Natural killer cell (primary cell): ENCODE results near the gene CTIF. TPM values are rescaled to one million over a fixed set of nuclear protein-coding genes. Genes with fewer than 3 reads are reported as not detected.

Source experiments
- ATAC-seq, 3 donors: fragments of 150-1000 bp in 2 of 3; fragments of 200-7000 bp in 1 of 3; cut with Tn5 transposase; 1 replicate in 1 of 3; 2 replicates in 2 of 3; pipeline ENCODE4 v1.10.0; 2021; ENCODE audit warnings: mild to moderate bottlenecking in 2 of 3, moderate library complexity in 2 of 3
- DNase-seq, 2 donors: peaks; one replicate each; pipeline versions ENCODE4 v3.0.0 to v3.0.0-alpha.2; 2013 to 2021; ENCODE audit warnings: mixed read lengths in 1 of 2
- H3K27ac ChIP-seq: one replicate; pipeline ENCODE4 v1.5.1; 2013; ENCODE audit warnings: mild to moderate bottlenecking, low read length
- H3K27me3 ChIP-seq: one replicate; pipeline ENCODE4 v1.6.1; 2013; ENCODE audit warnings: low read length; ENCODE audit not compliant: control insufficient read depth, insufficient read depth
- H3K36me3 ChIP-seq: one replicate; pipeline ENCODE4 v1.6.1; 2013; ENCODE audit warnings: low read length; ENCODE audit not compliant: control insufficient read depth, insufficient read depth
- H3K4me1 ChIP-seq: one replicate; pipeline ENCODE4 v1.6.1; 2013; ENCODE audit warnings: low read length; ENCODE audit not compliant: control insufficient read depth, insufficient read depth
- H3K4me3 ChIP-seq: one replicate; pipeline ENCODE4 v1.5.1; 2013; ENCODE audit warnings: low read length
- H3K9me3 ChIP-seq: one replicate; pipeline ENCODE4 v1.6.1; 2013; ENCODE audit warnings: low read length; ENCODE audit not compliant: control insufficient read depth, insufficient read depth
- H3K27ac Mint-ChIP-seq, 2 donors: one replicate each; pipeline ENCODE4 v1.8.0; 2022; ENCODE audit warnings: mild to moderate bottlenecking in 2 of 2, mixed read lengths in 2 of 2, moderate library complexity in 1 of 2
- H3K27me3 Mint-ChIP-seq, 2 donors: one replicate each; pipeline ENCODE4 v1.8.0; 2022; ENCODE audit warnings: low read depth in 2 of 2, mixed read lengths in 2 of 2
- H3K36me3 Mint-ChIP-seq: one replicate; pipeline ENCODE4 v1.8.0; 2022; ENCODE audit warnings: mixed read lengths
- H3K4me1 Mint-ChIP-seq, 2 donors: one replicate each; pipeline ENCODE4 v1.8.0; 2022; ENCODE audit warnings: mixed read lengths in 2 of 2
- H3K4me3 Mint-ChIP-seq: one replicate; pipeline ENCODE4 v1.8.0; 2022; ENCODE audit warnings: mild to moderate bottlenecking, moderate library complexity, mixed read lengths
- H3K9me3 Mint-ChIP-seq, 2 donors: one replicate each; pipeline ENCODE4 v1.8.0; 2022; ENCODE audit warnings: mixed read lengths in 2 of 2
- CTCF ChIP-seq: fragments of 200-600 bp; IDR thresholded peaks from one replicate; pipeline ENCODE4 v1.8.0; 2022; ENCODE audit warnings: antibody characterized with exemption
- WGBS: methylation state at CpG from one replicate; pipeline ENCODE4 v1.1.7; 2013; ENCODE audit warnings: missing lambda C conversion rate; ENCODE audit not compliant: insufficient coverage; 5-methylcytosine and 5-hydroxymethylcytosine counted together
- intact Hi-C: fragments of 100-400 bp; cut with micrococcal nuclease; formaldehyde crosslinking; loops from one replicate; pipeline ENCODE4 v1.14.2; 2022
- total RNA-seq, 4 donors: library from RNA; stranded (reverse); fragments of 120-200 nt in 1 of 4; gene quantifications; one replicate each; pipeline versions ENCODE4 v1.2.3 to v1.2.4, GENCODE V29; 2013 to 2022

CTIF gene
- total RNA-seq, 3 donors from 2014 or later (not counting 1 experiment from before 2014, with no cell fraction given): 6.9 to 10.2 (median 8.2) TPM

- no peak for TF ChIP-seq CTCF
- Mint-ChIP-seq H3K4me1 (no peaks in the 10 kb centered on the region), H3K27ac (no peak overlapping the region), H3K4me3 (no peak overlapping the region), H3K27me3 (no peaks in the 10 kb centered on the region), H3K36me3 (no peaks in the 10 kb centered on the region), H3K9me3 (no peaks in the 10 kb centered on the region)
- intact Hi-C loops: no loop called here
- ATAC-seq: no peak
- no peak for DNase-seq
- Histone ChIP-seq H3K4me3 (no peak overlapping the region), H3K36me3 (no peaks in the 10 kb centered on the region), H3K4me1 (no peaks in the 10 kb centered on the region), H3K9me3 (no peaks in the 10 kb centered on the region), H3K27ac (no peak overlapping the region), H3K27me3 (no peaks in the 10 kb centered on the region)
- 87% methylated on average over 14 of the region's 15 CpGs for WGBS
These were observed 75.0 kb downstream of the CTIF start for GRCh38 chr18:48613589-48614404.

DNA sequence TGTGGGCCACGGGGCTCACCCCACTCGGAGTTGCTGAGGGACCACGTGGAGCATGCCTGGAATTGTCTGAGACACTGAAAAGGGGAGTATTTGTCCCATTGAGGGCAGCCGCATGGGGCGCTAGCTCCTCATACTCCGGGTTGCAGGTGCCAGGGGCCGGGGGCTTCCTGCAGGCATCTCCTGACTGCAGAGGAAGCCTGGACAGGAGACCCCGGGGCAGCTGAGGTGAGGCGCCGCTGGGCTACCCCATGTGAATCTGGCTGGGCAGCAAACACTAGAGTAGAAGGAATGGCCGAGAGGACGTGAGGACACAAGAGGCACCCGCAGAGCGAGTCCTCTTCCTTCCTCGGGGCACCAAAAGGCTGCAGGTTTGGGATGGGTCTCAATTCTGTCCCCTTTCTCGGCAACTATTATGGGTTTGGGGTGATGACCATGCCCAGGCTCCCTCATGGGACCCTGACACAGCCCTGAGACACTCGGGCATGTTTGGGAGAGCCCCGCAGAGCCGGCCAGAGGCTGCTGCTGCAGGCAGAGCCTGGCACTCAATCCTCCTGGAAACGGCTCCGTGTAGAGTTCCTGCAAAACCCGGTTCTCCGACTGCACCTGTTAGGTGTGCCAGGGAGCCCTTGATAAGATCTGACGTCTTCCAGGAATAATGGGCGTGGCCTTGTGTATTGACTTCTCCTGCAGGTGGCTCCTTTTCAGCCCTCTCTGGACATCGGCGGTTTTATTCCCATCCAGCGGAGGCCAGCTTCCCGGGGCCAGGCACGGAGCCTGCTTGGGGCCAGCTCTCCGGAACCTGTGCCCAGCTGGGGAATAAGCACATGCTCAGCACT, 77.0 kb downstream of the CTIF start:
- WGBS: 92% methylated on average over 31 of the region's 31 CpGs
- DNase-seq (no peak), ATAC-seq (no peak)
- Mint-ChIP-seq H3K4me3 (no peak overlapping the region), H3K27ac (no peak overlapping the region), H3K9me3 (no peaks in the 10 kb centered on the region), H3K36me3 (no peaks in the 10 kb centered on the region), H3K27me3 (no peaks in the 10 kb centered on the region), H3K4me1 (no peaks in the 10 kb centered on the region)
- no peaks in the 10 kb centered on the region for H3K4me1 ChIP-seq
- H3K4me3 ChIP-seq: no peak overlapping the region
- H3K9me3 ChIP-seq: no peaks in the 10 kb centered on the region
- no peak for TF ChIP-seq CTCF
- no peaks in the 10 kb centered on the region for H3K36me3 ChIP-seq
- H3K27me3 ChIP-seq: no peaks in the 10 kb centered on the region
- no peak overlapping the region for H3K27ac ChIP-seq
- intact Hi-C loops: no loop called here

DNA sequence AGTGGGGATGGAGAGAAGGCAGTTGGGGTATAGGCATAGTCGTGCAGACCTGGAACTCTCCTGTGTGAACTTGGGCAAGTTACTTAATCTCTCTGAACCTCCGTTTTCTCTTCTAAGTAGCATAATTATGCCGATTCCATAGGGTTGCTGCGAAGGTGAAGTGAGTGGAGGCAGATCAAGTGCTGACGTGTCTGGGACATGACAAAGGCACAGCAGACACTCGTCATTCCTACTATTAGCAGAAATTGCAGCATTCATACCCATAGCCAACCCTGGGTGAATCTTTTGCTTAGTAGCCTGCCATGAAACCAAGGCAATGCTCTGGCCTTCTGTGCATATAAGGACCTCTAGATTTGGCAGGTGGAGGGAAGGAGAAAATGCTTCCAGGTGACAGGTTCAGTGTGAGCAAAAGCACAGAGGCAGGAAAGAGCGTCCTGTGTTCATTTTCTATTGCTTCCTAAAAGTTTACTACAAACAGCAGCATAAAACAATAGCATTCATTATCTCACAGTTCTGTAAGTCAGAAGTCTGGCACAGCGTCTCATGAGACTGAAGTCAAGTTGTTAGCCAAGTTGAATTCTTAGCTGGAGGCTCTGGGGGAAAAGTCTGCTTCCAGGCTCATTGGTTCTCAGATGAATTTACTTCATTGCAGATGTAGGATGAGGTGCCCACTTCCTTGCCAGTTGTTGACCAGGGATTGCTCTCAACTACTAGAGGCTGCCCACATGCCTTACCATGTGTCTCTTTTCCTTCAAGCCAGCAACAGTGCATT, 77.8 kb downstream of the CTIF start:
- Mint-ChIP-seq H3K4me3 (no peak overlapping the region), H3K4me1 (no peaks in the 10 kb centered on the region), H3K9me3 (no peaks in the 10 kb centered on the region), H3K27ac (no peak overlapping the region), H3K27me3 (no peaks in the 10 kb centered on the region), H3K36me3 (no peaks in the 10 kb centered on the region)
- no peak overlapping the region for H3K27ac ChIP-seq
- no peaks in the 10 kb centered on the region for H3K9me3 ChIP-seq
- no peaks in the 10 kb centered on the region for H3K4me1 ChIP-seq
- DNase-seq: no peak
- no peaks in the 10 kb centered on the region for H3K27me3 ChIP-seq
- intact Hi-C loops: no loop called here
- TF ChIP-seq CTCF: no peak
- H3K4me3 ChIP-seq: no peak overlapping the region
- 89% methylated on average over 8 of the region's 8 CpGs for WGBS
- no peak for ATAC-seq
- no peaks in the 10 kb centered on the region for H3K36me3 ChIP-seq
